GM21390 (cell line): Measurements from ENCODE around the gene MTUS2.
A peak's percentile ranks its signal among the peaks of the same experiment; 100 is the strongest.
"Not testable (repeated sequence)": the region's sequence is repeated elsewhere in the genome, so short reads cannot be mapped to it uniquely, and the experiment has no call there.

Source experiments
- ATAC-seq: cut with Tn5 transposase; IDR thresholded peaks from one replicate; pipeline ENCODE4 v1.9.1; 2021; ENCODE audit not compliant: unreplicated experiment

MTUS2 gene

DNA sequence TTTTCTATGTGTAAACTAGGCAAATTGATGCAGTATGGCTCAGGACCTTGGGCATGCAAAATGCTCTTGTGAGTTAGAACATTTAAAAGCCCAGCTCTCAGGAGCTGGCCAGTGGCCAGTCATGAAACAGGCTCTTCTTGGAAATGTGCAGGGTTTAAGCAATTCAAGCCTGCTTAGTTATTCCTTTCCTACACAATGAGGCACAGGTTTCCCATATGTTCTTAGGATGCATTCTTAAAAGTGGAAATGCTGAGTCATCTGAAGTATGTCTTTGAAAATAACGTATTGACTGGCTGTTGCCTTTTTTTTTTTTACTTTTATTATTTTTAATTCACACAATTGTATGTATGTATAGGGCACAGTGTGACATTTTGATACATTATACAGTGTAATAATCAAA, 474.7 kb downstream of the MTUS2 start:
- no peak for ATAC-seq

- ATAC-seq: no peak
These were observed 480.9 kb downstream of the MTUS2 start for GRCh38 chr13:29301027-29301426.

DNA sequence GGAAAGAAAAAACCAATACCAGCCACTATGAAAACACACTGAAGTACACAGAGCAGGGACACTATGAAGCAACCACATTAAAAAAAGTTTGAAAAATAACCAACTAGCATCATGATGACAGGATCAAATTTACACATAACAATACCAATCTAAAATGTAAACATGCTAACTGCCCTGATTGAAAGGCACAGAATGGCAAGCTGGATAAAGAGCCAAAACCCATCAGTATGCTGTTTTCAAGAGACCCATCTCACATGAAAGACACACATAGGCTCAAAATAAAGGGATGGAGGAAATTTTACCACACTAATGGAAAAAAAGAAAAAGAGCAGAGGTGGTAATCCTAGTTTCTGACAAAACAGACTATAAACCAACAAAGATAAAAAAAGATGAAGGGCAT, 484.0 kb downstream of the MTUS2 start:
- no peak for ATAC-seq

DNA sequence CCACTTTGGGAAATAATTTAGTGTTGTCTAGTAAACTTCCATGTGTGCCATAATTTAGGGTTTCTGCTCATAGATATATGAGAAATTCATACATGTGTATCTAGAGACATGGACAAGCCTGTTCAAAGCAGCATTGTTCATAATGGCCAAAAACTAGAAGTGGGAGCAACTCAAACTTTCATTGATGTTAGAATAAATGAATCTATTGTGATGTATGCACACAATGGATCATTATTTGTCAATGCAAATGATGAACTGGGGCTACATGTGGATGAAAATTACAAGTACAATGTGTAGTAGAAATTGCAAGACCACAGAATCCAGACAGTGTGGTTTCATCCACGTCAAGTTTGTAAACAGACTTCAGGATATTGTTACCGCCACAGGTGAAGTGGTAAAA, 490.7 kb downstream of the MTUS2 start:
- ATAC-seq: no peak

DNA sequence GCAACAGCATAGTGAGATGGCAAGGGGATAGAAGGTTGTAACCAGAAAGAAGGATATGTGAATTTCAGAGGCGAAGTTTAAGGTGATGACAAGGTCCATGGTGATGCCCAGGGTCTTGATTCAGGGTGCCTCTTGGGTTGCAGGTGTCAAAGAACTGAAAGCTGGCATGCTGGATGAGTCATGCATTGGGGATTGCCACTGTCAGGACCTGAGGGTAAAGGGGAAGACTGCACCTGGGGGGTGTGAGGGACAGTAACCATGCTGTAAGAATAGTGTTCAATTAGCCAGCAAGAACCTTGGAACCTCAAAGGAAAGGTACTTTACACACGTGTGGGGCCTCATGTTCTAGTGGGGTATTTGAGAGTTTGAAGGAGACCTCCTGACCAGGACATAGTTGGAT, 495.7 kb downstream of the MTUS2 start:
- no peak for ATAC-seq

- no peak for ATAC-seq
These were observed 497.7 kb downstream of the MTUS2 start for GRCh38 chr13:29317828-29318227.

DNA sequence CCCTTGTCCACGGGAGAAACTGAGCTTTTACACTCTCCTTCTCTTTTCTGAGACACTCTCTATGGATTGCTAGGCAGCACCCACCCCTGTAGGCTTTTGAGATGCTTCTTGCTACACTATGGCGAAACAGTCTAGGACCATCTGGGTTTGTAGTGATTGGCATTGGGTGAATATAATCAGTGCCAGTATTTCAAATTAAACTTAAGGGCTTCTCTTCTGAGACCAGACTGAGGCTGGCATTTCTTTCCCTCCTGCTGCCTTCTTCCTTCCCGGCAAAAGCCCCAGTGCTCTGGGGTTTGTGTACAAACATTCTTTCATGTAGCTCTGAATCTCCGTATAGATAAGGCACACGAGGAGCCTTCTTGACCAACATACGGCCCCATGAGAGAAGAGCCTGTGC, 498.6 kb downstream of the MTUS2 start:
- no peak for ATAC-seq

DNA sequence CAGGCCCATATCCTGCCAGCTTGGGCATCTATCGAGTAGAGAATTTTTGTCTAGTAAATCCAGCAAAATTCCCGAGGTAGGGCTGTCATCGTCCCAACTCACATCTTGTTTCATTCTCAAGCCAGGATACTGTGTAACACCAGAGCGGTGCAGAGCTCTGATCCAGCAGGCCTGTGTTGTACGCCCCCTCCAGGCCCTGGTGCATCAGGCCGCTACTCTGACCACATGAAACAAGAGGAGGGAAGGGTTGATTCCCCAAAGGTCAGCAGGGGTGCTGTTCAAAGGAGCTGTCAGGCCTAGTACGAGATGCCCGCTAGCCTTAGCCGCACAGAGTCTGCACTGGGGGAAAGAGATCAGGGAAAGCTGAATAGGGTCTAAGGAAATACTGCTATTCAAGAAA, 499.3 kb downstream of the MTUS2 start:
- no peak for ATAC-seq

DNA sequence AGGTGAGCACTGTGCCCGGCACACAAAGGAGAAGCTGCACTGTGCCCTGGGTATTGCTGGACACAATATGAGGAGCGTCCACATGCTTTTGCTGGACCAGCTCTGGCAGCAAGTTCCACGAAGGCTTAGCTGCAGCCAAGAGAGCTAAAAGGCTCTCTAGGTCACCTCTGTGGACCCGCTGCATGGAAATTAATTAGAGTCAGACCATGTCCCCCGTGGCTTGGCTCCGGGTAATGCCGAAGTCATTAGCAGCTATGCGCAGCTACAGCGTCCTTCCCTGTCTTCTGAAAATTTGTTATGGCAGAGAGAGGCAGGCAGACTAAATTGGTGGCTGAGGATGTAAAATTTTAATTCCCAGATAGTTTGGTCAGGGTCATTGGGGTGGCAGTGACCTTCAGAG, 503.8 kb downstream of the MTUS2 start:
- no peak for ATAC-seq

GRCh38 chr13:29324601-29325000, 504.5 kb downstream of the MTUS2 start:
- no peak for ATAC-seq

DNA sequence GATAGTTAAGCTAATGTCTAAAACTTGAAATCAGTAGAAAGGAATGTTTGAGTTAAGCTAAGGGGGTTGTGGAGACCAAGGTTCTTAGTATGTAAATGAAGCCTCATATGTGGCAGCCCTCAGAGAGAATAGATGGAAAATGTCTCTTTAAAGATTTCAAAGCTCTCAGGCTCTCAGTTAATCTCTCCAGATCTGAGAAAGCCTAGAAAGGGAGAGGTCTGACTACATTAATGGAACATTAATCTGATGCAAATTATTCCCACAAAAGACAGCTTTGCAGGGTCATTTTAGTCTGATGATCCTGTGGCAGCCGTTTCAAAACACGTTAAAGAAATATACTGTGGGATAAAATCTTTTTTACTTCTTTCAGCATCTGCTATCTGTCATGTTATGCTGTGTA, 508.4 kb downstream of the MTUS2 start:
- no peak for ATAC-seq

- ATAC-seq: no peak
These were observed 516.2 kb downstream of the MTUS2 start for GRCh38 chr13:29336356-29336755.

DNA sequence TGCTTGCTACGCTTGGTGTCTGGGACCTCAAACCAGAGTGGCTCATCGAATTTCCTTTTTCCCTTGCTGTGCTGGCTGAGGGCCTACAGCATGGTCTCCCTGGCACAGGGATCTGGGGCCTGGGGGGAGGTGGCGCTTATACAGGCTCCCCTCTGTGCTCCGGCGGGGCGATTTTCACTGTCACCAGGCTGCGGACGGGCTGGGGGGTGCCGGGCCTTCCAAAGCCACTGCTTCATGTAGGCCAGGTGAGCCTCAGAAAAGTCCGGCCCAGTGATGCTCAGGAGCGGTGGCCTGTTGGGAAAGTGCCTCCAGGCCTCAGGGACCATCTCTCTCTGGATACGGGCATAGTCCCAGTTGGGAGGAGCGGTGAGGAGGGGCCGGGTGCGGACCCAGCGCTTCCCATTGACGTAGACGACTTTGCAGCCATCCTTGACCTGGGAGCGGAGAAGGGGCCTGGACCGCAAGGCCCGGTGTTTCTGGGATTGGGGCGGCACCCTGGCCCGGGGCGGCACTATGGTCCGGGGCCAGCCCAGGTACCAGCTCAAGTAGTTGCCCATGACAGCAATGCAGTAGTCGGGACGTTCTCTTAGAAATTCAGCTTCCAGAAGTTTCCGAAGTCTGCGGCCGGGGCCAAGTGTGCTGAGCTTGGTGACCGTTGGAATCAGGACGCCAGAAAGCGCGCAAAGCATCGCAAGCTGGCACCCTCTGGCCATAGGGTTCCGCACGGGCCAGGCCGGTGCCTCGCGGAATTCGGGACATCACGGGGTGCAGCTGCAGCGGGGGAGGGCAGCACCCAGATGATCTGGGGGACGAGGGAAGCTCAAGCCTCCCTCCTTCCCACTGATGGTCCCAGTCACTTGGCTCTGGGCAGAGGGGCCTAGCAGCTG, 519.5 kb downstream of the MTUS2 start:
- ATAC-seq: no peak

- not testable (repeated sequence) for ATAC-seq
These were observed 525.9 kb downstream of the MTUS2 start for GRCh38 chr13:29345860-29346582.

- no peak for ATAC-seq
These were observed 534.9 kb downstream of the MTUS2 start for GRCh38 chr13:29355029-29355428.

DNA sequence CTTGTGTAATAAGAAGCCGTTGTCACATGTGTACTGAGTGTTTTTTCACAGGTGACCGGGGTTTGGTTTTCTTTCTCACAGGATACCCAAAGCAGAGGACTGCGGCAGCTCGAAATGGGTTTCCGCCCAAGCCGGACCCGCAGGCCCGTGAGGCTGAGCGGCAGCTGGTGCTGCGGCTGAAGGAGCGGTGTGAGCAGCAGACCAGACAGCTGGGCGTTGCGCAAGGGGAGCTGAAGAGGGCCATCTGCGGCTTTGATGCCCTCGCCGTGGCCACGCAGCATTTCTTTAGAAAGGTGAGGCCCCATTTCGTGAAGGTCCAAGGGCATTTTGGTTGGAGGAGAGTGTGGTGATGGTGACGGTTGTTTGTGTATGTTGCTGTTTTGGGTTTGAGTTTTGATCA, 539.0 kb downstream of the MTUS2 start:
- ATAC-seq: no peak

DNA sequence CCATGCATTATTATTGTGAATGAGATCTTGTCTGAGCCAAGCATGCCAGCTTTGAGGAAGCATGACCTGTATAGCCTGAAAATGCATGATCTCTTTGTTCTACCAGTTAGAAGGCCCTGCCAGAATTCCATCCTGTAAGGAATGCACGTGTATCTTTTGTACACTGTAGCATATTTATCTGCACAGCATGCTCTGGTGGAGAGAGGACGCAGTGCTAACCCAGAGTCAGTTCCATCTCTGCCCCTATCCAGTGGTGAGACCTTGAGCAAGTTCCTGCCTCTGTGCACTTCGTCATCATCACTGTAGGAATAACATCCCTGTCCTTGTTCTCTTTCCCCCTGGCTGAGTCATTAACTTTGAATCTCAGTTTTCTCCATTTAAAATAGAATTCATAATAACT, 541.6 kb downstream of the MTUS2 start:
- no peak for ATAC-seq

GRCh38 chr13:29362849-29363604, 542.9 kb downstream of the MTUS2 start:
- peak; percentile 77 for ATAC-seq

DNA sequence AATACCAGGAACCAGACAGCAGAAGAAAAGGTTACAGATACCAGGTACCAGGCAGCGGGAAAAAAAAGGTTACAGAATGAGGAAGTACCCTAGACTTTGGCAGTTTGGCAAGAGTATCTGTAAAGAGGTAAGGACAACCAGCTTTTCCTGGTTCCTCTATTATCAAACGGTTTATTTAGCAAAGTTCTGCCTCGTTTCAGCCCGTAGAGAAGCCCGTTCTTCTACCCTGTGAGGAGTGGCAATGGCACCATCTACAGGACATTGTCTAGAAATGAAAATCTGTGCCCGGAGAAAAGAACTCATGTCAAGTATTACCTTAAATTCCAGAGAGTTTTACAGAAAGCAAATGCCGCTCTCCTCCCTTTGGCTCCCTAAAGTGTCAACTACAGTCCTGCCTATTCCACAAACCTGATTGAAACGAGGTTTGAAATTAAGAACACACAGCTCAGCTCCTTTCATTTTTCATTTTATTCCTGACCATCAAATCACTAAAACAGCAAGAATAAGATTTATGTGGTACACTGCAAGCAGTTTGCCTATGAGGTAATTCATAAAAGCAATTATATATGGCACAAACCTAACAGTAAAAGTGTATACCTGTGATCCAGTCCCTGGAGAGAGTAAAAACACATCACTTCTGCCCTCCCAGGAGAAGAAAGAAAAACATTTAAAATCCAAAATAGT, 549.1 kb downstream of the MTUS2 start:
- no peak for ATAC-seq

- ATAC-seq: no peak
These were observed 559.1 kb downstream of the MTUS2 start for GRCh38 chr13:29379281-29379680.

GRCh38 chr13:29379865-29380264, 559.7 kb downstream of the MTUS2 start:
- ATAC-seq: no peak
